Smooth muscle cell of the umbilical artery (primary cell): ENCODE results near the gene IFT81. TPM values are rescaled to one million over a fixed set of nuclear protein-coding genes. Genes with fewer than 3 reads are reported as not detected.

Source experiments
- total RNA-seq: library from RNA; depleted of rRNA; stranded (reverse); fragments of >200 nt; gene quantifications from 2 replicates; pipeline ENCODE4 v1.2.3, GENCODE V29; 2014

Gene IFT81, protein sequence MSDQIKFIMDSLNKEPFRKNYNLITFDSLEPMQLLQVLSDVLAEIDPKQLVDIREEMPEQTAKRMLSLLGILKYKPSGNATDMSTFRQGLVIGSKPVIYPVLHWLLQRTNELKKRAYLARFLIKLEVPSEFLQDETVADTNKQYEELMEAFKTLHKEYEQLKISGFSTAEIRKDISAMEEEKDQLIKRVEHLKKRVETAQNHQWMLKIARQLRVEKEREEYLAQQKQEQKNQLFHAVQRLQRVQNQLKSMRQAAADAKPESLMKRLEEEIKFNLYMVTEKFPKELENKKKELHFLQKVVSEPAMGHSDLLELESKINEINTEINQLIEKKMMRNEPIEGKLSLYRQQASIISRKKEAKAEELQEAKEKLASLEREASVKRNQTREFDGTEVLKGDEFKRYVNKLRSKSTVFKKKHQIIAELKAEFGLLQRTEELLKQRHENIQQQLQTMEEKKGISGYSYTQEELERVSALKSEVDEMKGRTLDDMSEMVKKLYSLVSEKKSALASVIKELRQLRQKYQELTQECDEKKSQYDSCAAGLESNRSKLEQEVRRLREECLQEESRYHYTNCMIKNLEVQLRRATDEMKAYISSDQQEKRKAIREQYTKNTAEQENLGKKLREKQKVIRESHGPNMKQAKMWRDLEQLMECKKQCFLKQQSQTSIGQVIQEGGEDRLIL
- total RNA-seq, result 21.4 and 33.3 TPM in 2 replicates

GRCh38 chr12:110124269-110124995 is at the start of gene IFT81:
Gene IFT81, plus strand, starts transcription at chr12:110124357. Its CDS starts 3,024 bp downstream, at chr12:110127381.

Other genes with a start within 250 kb of the IFT81 start
- gene GLTP, start 243.8 kb upstream of the IFT81 start, total RNA-seq, result 56.1 and 62.1 TPM in 2 replicates
- gene TCHP, start 224.1 kb upstream of the IFT81 start, total RNA-seq, result 7.4 and 12.2 TPM in 2 replicates
- gene GIT2, start 128.0 kb upstream of the IFT81 start, total RNA-seq, result 33.9 and 58.3 TPM in 2 replicates
- 58.8 and 115 TPM in 2 replicates for gene ANKRD13A, start 124.9 kb upstream of the IFT81 start, total RNA-seq
- 14.2 and 15.4 TPM in 2 replicates for gene C12orf76, start 75.8 kb upstream of the IFT81 start, total RNA-seq
- gene ATP2A2, start 156.9 kb downstream of the IFT81 start, total RNA-seq, result 175 and 264 TPM in 2 replicates